GM12878 (cell line): ENCODE results near the gene MRPL42. TPM values are rescaled to one million over a fixed set of nuclear protein-coding genes. Genes with fewer than 3 reads are reported as not detected.

Source experiments
- ATAC-seq: fragments of 200-7000 bp; cut with Tn5 transposase; 3 replicates; pipeline ENCODE4 v1.9.1; 2020; ENCODE audit warnings: mild to moderate bottlenecking, moderate library complexity
- BruUV-seq: library from RNA; stranded (reverse); fragments of 400-500 nt; replicated peaks from 2 replicates; lab custom pipeline; 2021; lab: Mats Ljungman, UMichigan
- CTCF ChIA-PET: fragments of 300-600 bp; sonication (Branson Sonifier 250); formaldehyde crosslinking; extraction: SDS; loops from one replicate; lab custom pipeline; 2021; ENCODE audit warnings: inconsistent platforms; lab: Yijun Ruan, JAX
- POLR2A ChIA-PET: fragments of 350-600 bp; formaldehyde crosslinking; extraction: SDS; loops from one replicate; lab custom pipeline; 2021; ENCODE audit warnings: inconsistent platforms; lab: Charles Lee
- RAD21 ChIA-PET: fragments of 300-600 bp; sonication (Branson Sonifier 250); formaldehyde crosslinking; loops from one replicate; lab custom pipeline; 2023; ENCODE audit warnings: antibody characterized with exemption; ENCODE audit not compliant: unreplicated experiment; lab: Charles Lee
- SMC1A ChIA-PET: fragments of 300-600 bp; sonication (Branson Sonifier 250); formaldehyde crosslinking; loops from one replicate; lab custom pipeline; 2023; ENCODE audit not compliant: unreplicated experiment, uncharacterized antibody; lab: Charles Lee
- DNase-seq: peaks from one replicate; pipeline ENCODE4 v3.0.0-alpha.2; 2011; ENCODE audit warnings: low read depth, low spot score
- FAIRE-seq: peaks from 3 replicates; lab custom pipeline; 2011; peaks lifted over from hg19 to GRCh38; lab: Jason Lieb, UNC
- H2AFZ ChIP-seq: 2 replicates; pipeline ENCODE4 v1.6.0; 2011; ENCODE audit warnings: low read depth, low read length, control low read depth; ENCODE audit not compliant: control insufficient read depth
- H3K27ac ChIP-seq: 2 replicates; pipeline ENCODE4 v1.5.1; 2011; ENCODE audit warnings: control low read depth; ENCODE audit not compliant: control insufficient read depth, insufficient read depth
- H3K27me3 ChIP-seq, 2 experiments: replicated peaks in 1 of 2; 2 replicates each; pipeline versions ENCODE4 v1.6.0 to v1.6.1; 2011; ENCODE audit warnings: low read length in 1 of 2; ENCODE audit not compliant: control insufficient read depth in 2 of 2, insufficient read depth in 2 of 2
- H3K36me3 ChIP-seq, 2 experiments: 2 replicates each; pipeline ENCODE4 v1.5.1; 2011; ENCODE audit warnings: low read length in 1 of 2; ENCODE audit not compliant: control insufficient read depth in 2 of 2, insufficient read depth in 2 of 2
- H3K4me1 ChIP-seq: 2 replicates; pipeline ENCODE4 v1.6.1; 2011; ENCODE audit warnings: mild to moderate bottlenecking, low read length, moderate library complexity, mixed read lengths; ENCODE audit not compliant: control insufficient read depth, insufficient read depth
- H3K4me2 ChIP-seq: 2 replicates; pipeline ENCODE4 v1.6.0; 2011; ENCODE audit warnings: control low read depth; ENCODE audit not compliant: control insufficient read depth, insufficient read depth
- H3K4me3 ChIP-seq: fragments of 200-600 bp; sonication (generic); 2 replicates; pipeline ENCODE4 v1.5.1; 2016
- H3K79me2 ChIP-seq: 2 replicates; pipeline ENCODE4 v1.6.0; 2011; ENCODE audit warnings: low read length; ENCODE audit not compliant: control insufficient read depth, insufficient read depth
- H3K9ac ChIP-seq: 2 replicates; pipeline ENCODE4 v1.8.0; 2011; ENCODE audit warnings: low read length, control low read depth, mixed read lengths; ENCODE audit not compliant: control insufficient read depth, insufficient read depth
- H3K9me3 ChIP-seq: replicated peaks from 3 replicates; pipeline ENCODE4 v1.5.1; 2011; ENCODE audit warnings: mild to moderate bottlenecking, low read length; ENCODE audit not compliant: control insufficient read depth, insufficient read depth
- H4K20me1 ChIP-seq: 2 replicates; pipeline ENCODE4 v1.6.0; 2011; ENCODE audit not compliant: control insufficient read depth, insufficient read depth
- CBFB ChIP-seq: IDR thresholded peaks from 2 replicates; pipeline ENCODE4 v1.6.1; 2016; ENCODE audit warnings: antibody characterized with exemption, low read depth
- HDGF ChIP-seq: fragments of 450-650 bp; IDR thresholded peaks from 2 replicates; pipeline ENCODE4 v1.6.1; 2016; ENCODE audit warnings: antibody characterized with exemption
- IKZF1 ChIP-seq: fragments of 450-650 bp; conservative IDR thresholded peaks from 2 replicates; pipeline ENCODE4 v1.6.1; 2017; ENCODE audit warnings: antibody characterized with exemption, mild to moderate bottlenecking
- IKZF2 ChIP-seq, 2 experiments: fragments of 450-650 bp; IDR thresholded peaks; 2 replicates each; pipeline ENCODE4 v1.6.1; 2017; ENCODE audit warnings: mild to moderate bottlenecking in 2 of 2, moderate library complexity in 2 of 2
- MEF2A ChIP-seq: IDR thresholded peaks from 2 replicates; pipeline ENCODE4 v1.6.1; 2011; ENCODE audit warnings: low read depth, mild to moderate bottlenecking, low read length, moderate library complexity; ENCODE audit not compliant: insufficient read depth
- MEF2B ChIP-seq: fragments of 450-650 bp; IDR thresholded peaks from 2 replicates; pipeline ENCODE4 v1.6.1; 2018; ENCODE audit warnings: mild to moderate bottlenecking, moderate library complexity; ENCODE audit not compliant: partially characterized antibody, poor library complexity, severe bottlenecking
- NFIC ChIP-seq: IDR thresholded peaks from 2 replicates; pipeline ENCODE4 v1.6.1; 2012; ENCODE audit warnings: low read depth, mild to moderate bottlenecking, inconsistent platforms, low read length, moderate library complexity
- POLR2AphosphoS2 ChIP-seq: IDR thresholded peaks from 2 replicates; pipeline ENCODE4 v1.6.1; 2011; ENCODE audit warnings: low read depth, mild to moderate bottlenecking, low read length, improper control_type of control experiment, moderate library complexity
- WGBS: methylation state at CpG from one replicate; pipeline ENCODE4 v1.1.6; 2016; ENCODE audit warnings: low lambda C conversion rate; ENCODE audit not compliant: insufficient replicate concordance, insufficient coverage; ENCODE audit errors: missing lambda C conversion rate; 5-methylcytosine and 5-hydroxymethylcytosine counted together
- in situ Hi-C: fragments of 300-500 bp; cut with MboI; formaldehyde crosslinking; loops from 9 replicates; pipeline ENCODE4 v1.14.3; 2018; ENCODE audit warnings: mixed read lengths
- intact Hi-C: fragments of 100-400 bp; cut with micrococcal nuclease; formaldehyde crosslinking; loops from one replicate; pipeline ENCODE4 v1.14.2; 2022; ENCODE audit not compliant: unreplicated experiment
- polyA plus RNA-seq, 11 experiments: library from polyadenylated mRNA; depleted of rRNA in 4 of 11; unstranded in 6 of 11; stranded (reverse) in 5 of 11; fragments of >200 nt; fragmentation: Nextera tagmentation in 4 of 11; fragmentation: Illumina TruSeq in 1 of 11; extraction: Ambion mirVana in 4 of 11; extraction: Trizol in 1 of 11; gene quantifications; 1 replicate in 1 of 11; 2 replicates in 10 of 11; pipeline versions ENCODE4 v1.2.1 to v1.2.3, GENCODE V29; 2011 to 2016; ENCODE audit warnings: inconsistent platforms in 2 of 11, missing spikeins in 2 of 11, low read depth in 1 of 11
- total RNA-seq, 4 experiments: library from RNA; depleted of rRNA in 3 of 4; stranded (reverse); fragments of >200 nt in 3 of 4; fragmentation: Illumina TruSeq in 1 of 4; extraction: Trizol in 1 of 4; gene quantifications; 2 replicates each; pipeline versions ENCODE4 v1.2.1 to v1.2.3, GENCODE V29; 2013 to 2021
- TF ChIP-seq, protein P1 (sequence below): IDR thresholded peaks from 2 replicates; pipeline ENCODE4 v1.6.1; 2012; ENCODE audit warnings: low read length, inconsistent platforms

The MRPL42 gene
- total and polyA plus RNA-seq, 10 of the 15 experiments (the other 5 are each of a cell fraction or from before 2014, with no cell fraction given) = 65.1 to 427 (median 126) TPM

DNA sequence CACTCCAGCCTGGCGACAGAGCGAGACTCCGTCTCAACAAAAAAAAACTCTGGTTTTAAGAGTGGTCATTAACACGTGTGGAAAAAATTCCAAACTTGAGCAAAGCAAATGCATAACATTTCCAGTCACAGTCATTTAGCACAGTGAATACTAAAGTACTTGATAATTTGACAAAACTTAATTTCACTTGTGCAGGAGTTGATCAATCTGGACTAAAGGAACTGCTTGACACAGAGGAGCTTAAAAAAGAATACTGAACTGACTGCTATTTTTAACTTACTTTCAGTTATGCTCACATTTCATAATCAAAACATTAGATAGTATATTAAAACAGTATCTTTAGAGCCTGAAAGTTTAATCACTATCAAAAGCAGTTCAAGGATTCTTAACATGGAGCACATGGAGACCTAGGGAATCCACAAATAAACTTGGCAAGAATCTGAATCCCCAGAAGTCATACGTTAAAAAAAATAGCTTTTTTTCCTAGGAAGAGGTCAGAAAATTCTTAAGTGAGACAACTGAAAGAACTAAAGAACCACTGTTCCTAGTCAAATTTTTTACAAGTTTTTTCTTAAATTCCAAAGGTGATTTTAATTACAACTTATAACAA lies 33.0 kb upstream of the MRPL42 start:
- no peak for DNase-seq
- no peak for FAIRE-seq
- ATAC-seq = no peak
- Histone ChIP-seq H3K9ac (peak overlapping the region; percentile 17; the same call in 1 of the 2 replicates), H3K79me2 (peaks cover 97% of the 10 kb centered on the region), H2AFZ (no peak overlapping the region), H3K4me1 (peaks cover 34% of the 10 kb centered on the region), H3K27ac (peak overlapping the region; percentile 81), H3K36me3 (no peaks in the 10 kb centered on the region), H3K4me3 (peak overlapping the region; percentile 66), H3K4me2 (peak overlapping the region; percentile 86), H3K9me3 (no peaks in the 10 kb centered on the region; the same call in 2 of the 3 replicates), H4K20me1 (no peaks in the 10 kb centered on the region), H3K27me3 (no peaks in the 10 kb centered on the region)
- no TSS peak for BruUV-seq
- ChIA-PET RAD21 (interaction anchor here (1.2 to 6.3 kb wide), 5 partner anchors 11 to 447 kb away, joined by 3 to 145 read pairs (median 6); no protein-coding TSS in a partner anchor), SMC1A (interaction anchor here (0.6 to 7.1 kb wide), 7 partner anchors 9 to 457 kb away, joined by 3 to 86 read pairs (median 4); no protein-coding TSS in a partner anchor), CTCF (interaction anchor here (0.6 to 9.6 kb wide), 10 partner anchors 11 to 669 kb away, joined by 3 to 163 read pairs (median 3); partner anchors contain the start of gene MRPL42), POLR2A (interaction anchor here (1.2 to 6.1 kb wide), 3 partner anchors 10 to 48 kb away, joined by 3 to 65 read pairs (median 10); no protein-coding TSS in a partner anchor)
- intact Hi-C loops (no loop called here), in situ Hi-C loops (no loop called here)
- TF ChIP-seq IKZF1 = peak; percentile 45
- 0 out of 4 replicates have a peak, but pooled peaks of 1 of the 2 experiments have one; percentile 28 for TF ChIP-seq IKZF2 (IDR thresholded peaks at IDR 0.05)
- TF ChIP-seq HDGF = no peak
- TF ChIP-seq MEF2A = peak; percentile 69
- no peak for TF ChIP-seq POLR2AphosphoS2
- peak; percentile 24; the same call in 1 of the 2 replicates for TF ChIP-seq NFIC
- peak; percentile 37 for TF ChIP-seq MEF2B
- TF ChIP-seq, protein P1, sequence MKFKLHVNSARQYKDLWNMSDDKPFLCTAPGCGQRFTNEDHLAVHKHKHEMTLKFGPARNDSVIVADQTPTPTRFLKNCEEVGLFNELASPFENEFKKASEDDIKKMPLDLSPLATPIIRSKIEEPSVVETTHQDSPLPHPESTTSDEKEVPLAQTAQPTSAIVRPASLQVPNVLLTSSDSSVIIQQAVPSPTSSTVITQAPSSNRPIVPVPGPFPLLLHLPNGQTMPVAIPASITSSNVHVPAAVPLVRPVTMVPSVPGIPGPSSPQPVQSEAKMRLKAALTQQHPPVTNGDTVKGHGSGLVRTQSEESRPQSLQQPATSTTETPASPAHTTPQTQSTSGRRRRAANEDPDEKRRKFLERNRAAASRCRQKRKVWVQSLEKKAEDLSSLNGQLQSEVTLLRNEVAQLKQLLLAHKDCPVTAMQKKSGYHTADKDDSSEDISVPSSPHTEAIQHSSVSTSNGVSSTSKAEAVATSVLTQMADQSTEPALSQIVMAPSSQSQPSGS = 0 out of 2 replicates have a peak, but pooled peaks have one; percentile 17
- no peak for TF ChIP-seq CBFB
- WGBS = 2% methylated on average over 5 of the region's 5 CpGs
